Measurements from ENCODE around the gene AGBL4.

Gene AGBL4

GRCh38 chr1:48563021-48563420 lies 1460.7 kb downstream of the AGBL4 start:
- H3K9ac ChIP-seq (ENCODE audit: low read length in 5 of 5): no peak overlapping the region
- H3K4me1 ChIP-seq (ENCODE audit: control insufficient read depth in 5 of 5, insufficient read depth in 5 of 5, low read length in 5 of 5): no peaks in the 10 kb centered on the region
- no peaks in the 10 kb centered on the region for H3K36me3 ChIP-seq (ENCODE audit: control insufficient read depth in 5 of 5, insufficient read depth in 5 of 5, low read length in 5 of 5)
- no peaks in the 10 kb centered on the region for H3K9me3 ChIP-seq (ENCODE audit: control insufficient read depth in 5 of 5, low read length in 5 of 5)
- no peaks in the 10 kb centered on the region for H3K27me3 ChIP-seq (ENCODE audit: control insufficient read depth in 5 of 5, insufficient read depth in 4 of 5, low read length in 5 of 5)
- H3K27ac ChIP-seq (ENCODE audit: low read depth, low read length): no peak overlapping the region
- no peak overlapping the region for H3K4me3 ChIP-seq (ENCODE audit: low read depth in 1 of 5, low read length in 5 of 5)

- Histone ChIP-seq H3K4me3 (ENCODE audit: low read depth in 1 of 5, low read length in 5 of 5) (no peak overlapping the region), H3K4me1 (ENCODE audit: control insufficient read depth in 5 of 5, insufficient read depth in 5 of 5, low read length in 5 of 5) (no peaks in the 10 kb centered on the region), H3K27ac (ENCODE audit: low read depth, low read length) (no peak overlapping the region), H3K36me3 (ENCODE audit: control insufficient read depth in 5 of 5, insufficient read depth in 5 of 5, low read length in 5 of 5) (no peaks in the 10 kb centered on the region), H3K9me3 (ENCODE audit: control insufficient read depth in 5 of 5, low read length in 5 of 5) (no peaks in the 10 kb centered on the region), H3K9ac (ENCODE audit: low read length in 5 of 5) (no peak overlapping the region), H3K27me3 (ENCODE audit: control insufficient read depth in 5 of 5, insufficient read depth in 4 of 5, low read length in 5 of 5) (no peaks in the 10 kb centered on the region)
These were observed 1462.3 kb downstream of the AGBL4 start for GRCh38 chr1:48561444-48561843.

- Histone ChIP-seq H3K9me3 (ENCODE audit: control insufficient read depth in 5 of 5, low read length in 5 of 5) (no peaks in the 10 kb centered on the region), H3K4me3 (ENCODE audit: low read depth in 1 of 5, low read length in 5 of 5) (no peak overlapping the region), H3K36me3 (ENCODE audit: control insufficient read depth in 5 of 5, insufficient read depth in 5 of 5, low read length in 5 of 5) (no peaks in the 10 kb centered on the region), H3K4me1 (ENCODE audit: control insufficient read depth in 5 of 5, insufficient read depth in 5 of 5, low read length in 5 of 5) (no peaks in the 10 kb centered on the region), H3K27me3 (ENCODE audit: control insufficient read depth in 5 of 5, insufficient read depth in 4 of 5, low read length in 5 of 5) (no peaks in the 10 kb centered on the region), H3K27ac (ENCODE audit: low read depth, low read length) (no peak overlapping the region), H3K9ac (ENCODE audit: low read length in 5 of 5) (no peak overlapping the region)
These were observed 1463.2 kb downstream of the AGBL4 start for GRCh38 chr1:48560577-48560976.

- Histone ChIP-seq H3K4me1 (ENCODE audit: control insufficient read depth in 5 of 5, insufficient read depth in 5 of 5, low read length in 5 of 5) (no peaks in the 10 kb centered on the region), H3K9me3 (ENCODE audit: control insufficient read depth in 5 of 5, low read length in 5 of 5) (no peaks in the 10 kb centered on the region), H3K36me3 (ENCODE audit: control insufficient read depth in 5 of 5, insufficient read depth in 5 of 5, low read length in 5 of 5) (no peaks in the 10 kb centered on the region), H3K27ac (ENCODE audit: low read depth, low read length) (no peak overlapping the region), H3K27me3 (ENCODE audit: control insufficient read depth in 5 of 5, insufficient read depth in 4 of 5, low read length in 5 of 5) (no peaks in the 10 kb centered on the region), H3K9ac (ENCODE audit: low read length in 5 of 5) (no peak overlapping the region), H3K4me3 (ENCODE audit: low read depth in 1 of 5, low read length in 5 of 5) (no peak overlapping the region)
These were observed 1463.6 kb downstream of the AGBL4 start for GRCh38 chr1:48560116-48560515.

GRCh38 chr1:48558366-48558765 lies 1465.4 kb downstream of the AGBL4 start:
- Histone ChIP-seq H3K4me3 (ENCODE audit: low read depth in 1 of 5, low read length in 5 of 5) (no peak overlapping the region), H3K27me3 (ENCODE audit: control insufficient read depth in 5 of 5, insufficient read depth in 4 of 5, low read length in 5 of 5) (no peaks in the 10 kb centered on the region), H3K36me3 (ENCODE audit: control insufficient read depth in 5 of 5, insufficient read depth in 5 of 5, low read length in 5 of 5) (no peaks in the 10 kb centered on the region), H3K9ac (ENCODE audit: low read length in 5 of 5) (no peak overlapping the region), H3K27ac (ENCODE audit: low read depth, low read length) (no peak overlapping the region), H3K9me3 (ENCODE audit: control insufficient read depth in 5 of 5, low read length in 5 of 5) (no peaks in the 10 kb centered on the region), H3K4me1 (ENCODE audit: control insufficient read depth in 5 of 5, insufficient read depth in 5 of 5, low read length in 5 of 5) (no peaks in the 10 kb centered on the region)

GRCh38 chr1:48556186-48556850 lies 1467.4 kb downstream of the AGBL4 start:
- Histone ChIP-seq H3K27me3 (ENCODE audit: control insufficient read depth in 5 of 5, insufficient read depth in 4 of 5, low read length in 5 of 5) (no peaks in the 10 kb centered on the region), H3K36me3 (ENCODE audit: control insufficient read depth in 5 of 5, insufficient read depth in 5 of 5, low read length in 5 of 5) (no peaks in the 10 kb centered on the region), H3K27ac (ENCODE audit: low read depth, low read length) (no peak overlapping the region)

GRCh38 chr1:48555271-48555670 lies 1468.5 kb downstream of the AGBL4 start:
- no peak overlapping the region for H3K4me3 ChIP-seq (ENCODE audit: low read depth in 1 of 5, low read length in 5 of 5)
- no peaks in the 10 kb centered on the region for H3K9me3 ChIP-seq (ENCODE audit: control insufficient read depth in 5 of 5, low read length in 5 of 5)
- no peaks in the 10 kb centered on the region for H3K36me3 ChIP-seq (ENCODE audit: control insufficient read depth in 5 of 5, insufficient read depth in 5 of 5, low read length in 5 of 5)
- no peak overlapping the region for H3K9ac ChIP-seq (ENCODE audit: low read length in 5 of 5)
- no peak overlapping the region for H3K27ac ChIP-seq (ENCODE audit: low read depth, low read length)
- H3K4me1 ChIP-seq (ENCODE audit: control insufficient read depth in 5 of 5, insufficient read depth in 5 of 5, low read length in 5 of 5): no peaks in the 10 kb centered on the region
- no peaks in the 10 kb centered on the region for H3K27me3 ChIP-seq (ENCODE audit: control insufficient read depth in 5 of 5, insufficient read depth in 4 of 5, low read length in 5 of 5)

More at GRCh38 chr1:48556186-48556850, 1467.4 kb downstream of the AGBL4 start:
- Histone ChIP-seq H3K4me3 (ENCODE audit: low read depth in 1 of 5, low read length in 5 of 5) (no peak overlapping the region), H3K9me3 (ENCODE audit: control insufficient read depth in 5 of 5, low read length in 5 of 5) (no peaks in the 10 kb centered on the region), H3K9ac (ENCODE audit: low read length in 5 of 5) (no peak overlapping the region), H3K4me1 (ENCODE audit: control insufficient read depth in 5 of 5, insufficient read depth in 5 of 5, low read length in 5 of 5) (no peaks in the 10 kb centered on the region)

- Histone ChIP-seq H3K36me3 (ENCODE audit: control insufficient read depth in 5 of 5, insufficient read depth in 5 of 5, low read length in 5 of 5) (no peaks in the 10 kb centered on the region), H3K9ac (ENCODE audit: low read length in 5 of 5) (no peak overlapping the region), H3K9me3 (ENCODE audit: control insufficient read depth in 5 of 5, low read length in 5 of 5) (no peaks in the 10 kb centered on the region), H3K4me3 (ENCODE audit: low read depth in 1 of 5, low read length in 5 of 5) (no peak overlapping the region), H3K27ac (ENCODE audit: low read depth, low read length) (no peak overlapping the region), H3K4me1 (ENCODE audit: control insufficient read depth in 5 of 5, insufficient read depth in 5 of 5, low read length in 5 of 5) (no peaks in the 10 kb centered on the region), H3K27me3 (ENCODE audit: control insufficient read depth in 5 of 5, insufficient read depth in 4 of 5, low read length in 5 of 5) (no peaks in the 10 kb centered on the region)
These were observed 1470.7 kb downstream of the AGBL4 start for GRCh38 chr1:48552903-48553606.

- Histone ChIP-seq H3K4me3 (ENCODE audit: low read depth in 1 of 5, low read length in 5 of 5) (no peak overlapping the region), H3K9ac (ENCODE audit: low read length in 5 of 5) (no peak overlapping the region), H3K27me3 (ENCODE audit: control insufficient read depth in 5 of 5, insufficient read depth in 4 of 5, low read length in 5 of 5) (no peaks in the 10 kb centered on the region), H3K4me1 (ENCODE audit: control insufficient read depth in 5 of 5, insufficient read depth in 5 of 5, low read length in 5 of 5) (no peaks in the 10 kb centered on the region), H3K27ac (ENCODE audit: low read depth, low read length) (no peak overlapping the region), H3K36me3 (ENCODE audit: control insufficient read depth in 5 of 5, insufficient read depth in 5 of 5, low read length in 5 of 5) (no peaks in the 10 kb centered on the region), H3K9me3 (ENCODE audit: control insufficient read depth in 5 of 5, low read length in 5 of 5) (no peaks in the 10 kb centered on the region)
These were observed 1471.3 kb downstream of the AGBL4 start for GRCh38 chr1:48552420-48552819.

- H3K9ac ChIP-seq (ENCODE audit: low read length in 5 of 5): no peak overlapping the region
- no peak overlapping the region for H3K27ac ChIP-seq (ENCODE audit: low read depth, low read length)
- H3K9me3 ChIP-seq (ENCODE audit: control insufficient read depth in 5 of 5, low read length in 5 of 5): no peaks in the 10 kb centered on the region
- H3K36me3 ChIP-seq (ENCODE audit: control insufficient read depth in 5 of 5, insufficient read depth in 5 of 5, low read length in 5 of 5): no peaks in the 10 kb centered on the region
- H3K4me1 ChIP-seq (ENCODE audit: control insufficient read depth in 5 of 5, insufficient read depth in 5 of 5, low read length in 5 of 5): peaks cover 0 to 2% (median 0%) of the 10 kb centered on the region in 5 donors
- H3K27me3 ChIP-seq (ENCODE audit: control insufficient read depth in 5 of 5, insufficient read depth in 4 of 5, low read length in 5 of 5): peaks cover 0 to 6% (median 0%) of the 10 kb centered on the region in 5 donors
- H3K4me3 ChIP-seq (ENCODE audit: low read depth in 1 of 5, low read length in 5 of 5): no peak overlapping the region
These were observed 1474.8 kb downstream of the AGBL4 start for GRCh38 chr1:48548985-48549384.
